HUDEP-2 (cell line): Measurements from ENCODE around the gene POLR2B.
"Not testable (repeated sequence)": the region's sequence is repeated elsewhere in the genome, so short reads cannot be mapped to it uniquely, and the experiment has no call there.

Experiments
- DNase-seq, 76 experiments: peaks; one replicate each; lab custom pipeline; 2025; ENCODE audit not compliant: unreplicated experiment in 76 of 76; lab: John Stamatoyannopoulos, UW

The POLR2B gene

DNA sequence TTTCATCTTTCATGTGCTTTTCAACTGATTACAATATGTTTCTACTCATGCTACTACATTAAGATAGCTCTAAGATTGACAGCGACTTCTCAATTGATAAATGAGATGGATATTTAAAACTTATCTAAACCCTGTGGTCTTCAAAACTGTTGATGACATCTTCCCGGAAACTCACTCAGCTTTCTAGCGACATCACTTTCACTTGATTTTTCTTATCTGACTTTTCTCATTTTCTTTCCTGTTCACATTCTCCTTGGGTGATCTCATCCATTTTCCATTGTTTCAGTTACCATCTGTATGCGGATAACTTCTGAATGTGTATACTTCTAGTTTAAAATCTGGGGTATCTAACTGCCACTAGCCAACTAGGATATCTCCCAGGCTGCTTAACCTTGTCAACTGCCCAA is 3.1 kb downstream of the POLR2B start:
- peak in 11 of 76 experiments; percentile 2 to 32 (median 16) for DNase-seq

DNA sequence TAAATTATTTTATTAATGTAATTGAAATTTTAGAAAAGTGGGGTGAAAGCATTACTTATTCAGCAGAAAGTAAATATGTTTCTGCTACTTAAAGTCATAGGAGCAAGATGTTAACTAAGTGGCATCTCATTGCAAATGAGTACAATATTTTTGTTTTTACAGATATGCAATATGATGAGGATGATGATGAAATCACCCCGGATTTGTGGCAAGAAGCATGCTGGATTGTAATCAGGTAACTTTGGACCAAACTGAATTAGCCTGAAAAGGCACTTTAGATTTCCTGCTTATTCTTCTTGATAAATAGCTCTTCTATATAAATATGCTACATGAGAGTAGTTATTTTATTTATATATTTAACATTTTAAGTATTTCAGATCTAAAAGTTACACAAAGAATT is 7.5 kb downstream of the POLR2B start:
- DNase-seq: no peak

DNA sequence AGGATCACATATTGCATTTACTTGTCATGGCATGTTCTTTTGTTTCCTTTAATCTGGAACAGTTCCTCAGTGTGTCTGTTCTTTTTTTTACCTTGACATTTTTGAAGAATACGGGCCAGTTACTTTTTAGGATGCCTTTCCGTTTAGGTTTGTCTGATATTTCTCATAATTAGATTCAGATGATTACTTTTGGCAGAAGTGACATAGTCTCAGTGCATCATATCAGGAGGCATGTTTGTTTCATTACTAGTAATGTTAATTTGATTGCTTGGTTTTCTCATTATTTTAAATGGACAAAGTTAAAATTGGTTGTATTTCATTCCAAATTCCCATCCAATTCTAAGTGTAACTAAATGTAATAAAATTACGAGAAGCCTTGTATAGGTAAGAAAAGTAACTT is 8.3 kb downstream of the POLR2B start:
- no peak for DNase-seq

DNA sequence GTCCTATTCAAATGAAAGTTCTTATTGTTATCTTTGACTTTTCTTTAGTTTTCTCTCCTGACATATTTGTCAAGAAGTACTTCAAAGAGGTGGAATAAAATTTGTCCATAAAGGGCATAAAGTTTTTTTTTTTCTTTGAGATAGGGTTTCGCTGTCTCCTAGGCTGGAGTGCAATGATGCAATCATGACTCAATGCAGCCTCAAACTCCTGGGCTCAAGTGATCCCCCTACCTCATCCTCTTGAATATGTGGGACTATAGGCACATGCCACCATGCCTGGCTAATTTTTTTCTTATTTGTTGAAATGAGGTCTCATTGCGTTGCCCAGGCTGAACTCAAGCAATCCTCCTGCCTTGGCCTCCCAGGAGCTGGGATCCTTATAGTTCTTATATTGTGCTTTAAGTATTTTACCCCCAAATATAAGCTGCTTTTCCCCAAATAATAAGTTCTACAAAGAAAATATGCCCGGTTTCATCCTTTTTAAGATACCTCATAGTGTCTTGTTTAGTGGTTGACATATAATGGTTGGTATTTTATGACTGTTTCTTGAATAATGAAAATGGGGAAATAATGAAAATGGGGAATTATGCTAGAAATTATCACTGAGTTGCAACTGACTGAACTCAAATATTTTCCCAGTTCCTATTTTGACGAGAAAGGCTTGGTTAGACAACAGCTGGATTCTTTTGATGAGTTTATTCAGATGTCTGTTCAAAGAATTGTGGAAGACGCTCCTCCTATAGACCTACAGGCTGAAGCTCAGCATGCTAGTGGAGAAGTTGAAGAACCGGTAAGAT is 11.6 kb downstream of the POLR2B start:
- no peak for DNase-seq

DNA sequence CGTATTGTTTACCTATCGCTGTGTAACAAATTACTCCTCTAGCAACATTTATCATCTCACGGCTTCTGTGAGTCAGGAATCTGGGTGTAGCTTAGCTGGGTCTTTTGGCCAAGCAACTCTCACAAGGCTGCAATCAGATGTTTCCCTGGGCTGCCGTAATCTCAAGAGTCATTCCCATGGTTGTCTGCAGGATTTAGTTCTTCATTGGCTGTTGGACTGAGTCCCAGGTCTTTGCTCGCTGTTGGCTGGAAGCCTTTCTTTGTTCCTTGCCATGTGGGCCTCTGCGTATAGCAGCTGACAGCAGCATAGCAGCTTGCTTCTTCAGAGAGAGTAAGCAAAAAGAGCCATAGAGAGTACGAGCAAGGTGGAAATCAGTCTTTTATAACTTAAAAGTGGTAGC is 16.8 kb downstream of the POLR2B start:
- DNase-seq: peak in 1 of 76 experiments; percentile 1

DNA sequence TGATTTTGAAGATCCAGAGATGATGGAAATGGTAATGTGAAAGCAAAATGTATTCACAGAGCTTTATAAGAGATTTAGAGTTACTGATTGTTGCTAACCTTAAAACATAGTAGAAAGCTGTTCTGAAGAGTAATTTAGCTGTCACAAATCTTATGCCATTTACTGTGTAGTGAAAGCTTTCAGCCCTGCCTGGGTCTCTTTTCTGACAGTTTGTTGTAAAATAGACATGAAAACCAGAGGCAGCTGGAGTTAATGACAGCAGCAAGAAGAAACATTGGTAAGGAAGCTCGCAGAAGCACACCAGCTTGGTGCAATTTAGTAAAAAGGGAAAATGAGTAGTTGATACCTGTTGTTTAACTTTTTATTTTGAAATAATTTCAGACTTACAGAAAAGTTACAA is 21.1 kb downstream of the POLR2B start:
- no peak for DNase-seq

DNA sequence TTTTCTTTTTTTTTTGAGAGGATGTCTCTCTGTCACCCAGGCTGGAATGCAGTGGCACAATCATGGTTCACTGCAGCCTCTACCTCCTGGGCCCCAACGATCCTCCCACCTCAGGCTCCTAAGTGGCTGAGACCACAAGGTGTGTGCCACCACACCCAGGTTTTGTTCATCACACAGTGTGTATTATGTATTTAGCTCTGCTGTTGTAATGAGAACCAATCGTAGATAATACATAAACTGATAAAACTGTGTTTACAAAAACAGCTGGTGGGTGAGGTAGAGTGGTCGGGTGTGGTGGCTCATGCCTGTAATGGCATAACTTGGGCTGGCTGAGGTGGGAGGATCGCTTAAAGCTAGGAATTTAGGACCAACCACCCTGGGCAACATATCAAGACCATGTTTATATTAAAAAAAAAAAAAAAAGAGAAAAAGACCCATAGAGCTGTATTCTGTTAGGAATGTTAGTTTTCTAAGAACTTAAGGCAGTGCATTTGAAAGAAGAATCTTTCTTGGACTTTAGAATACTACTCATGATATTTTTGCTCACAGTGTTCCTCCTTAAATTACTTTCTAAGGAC is 34.9 kb downstream of the POLR2B start:
- peak in 1 of 76 experiments; percentile 2 for DNase-seq

DNA sequence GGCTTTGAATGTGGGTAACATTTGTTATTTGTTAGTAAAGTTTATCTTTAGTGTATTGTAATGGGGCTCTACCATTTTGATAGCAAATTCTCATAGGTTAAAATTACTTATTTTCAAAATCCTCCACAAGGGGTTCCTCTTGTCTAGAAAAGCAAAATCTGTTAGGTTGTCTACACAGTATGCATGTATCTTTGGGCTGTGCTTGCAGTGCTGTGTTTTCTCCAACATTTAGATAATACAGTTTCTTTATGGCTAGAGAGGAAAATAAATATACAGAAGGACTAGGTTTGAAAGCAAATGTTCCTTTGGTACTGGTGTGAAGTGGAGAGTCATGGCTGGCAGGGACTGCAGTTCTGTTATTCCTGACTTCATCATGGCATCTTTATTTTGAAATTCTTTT is 40.3 kb downstream of the POLR2B start:
- no peak for DNase-seq

DNA sequence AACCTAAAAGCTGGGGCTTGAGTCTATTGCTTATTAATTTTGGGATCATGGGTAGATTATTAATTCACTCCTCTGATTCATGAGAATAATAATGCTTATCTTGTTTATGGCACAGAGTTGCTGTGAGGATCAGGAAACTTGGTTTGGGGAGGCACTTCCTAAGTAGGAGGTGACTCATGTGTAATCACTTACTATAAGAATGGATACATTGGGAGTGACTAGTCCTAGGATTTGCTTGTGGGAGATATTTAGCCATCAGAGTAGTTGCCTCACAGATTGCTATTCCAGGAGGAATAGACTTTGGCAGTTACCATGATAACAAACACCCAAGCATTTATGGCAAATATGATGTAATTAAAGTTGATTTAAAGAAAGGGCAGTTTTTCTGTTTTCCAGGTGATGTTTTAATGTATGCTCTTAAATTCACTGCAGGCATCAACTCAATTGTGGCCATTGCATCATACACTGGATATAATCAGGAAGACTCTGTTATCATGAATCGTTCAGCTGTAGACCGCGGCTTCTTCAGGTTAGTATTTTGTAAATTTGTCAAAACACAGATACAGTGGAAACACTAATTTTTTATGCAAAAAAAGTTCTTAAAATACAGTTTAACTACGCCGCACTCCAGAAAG is 41.9 kb downstream of the POLR2B start:
- no peak for DNase-seq

DNA sequence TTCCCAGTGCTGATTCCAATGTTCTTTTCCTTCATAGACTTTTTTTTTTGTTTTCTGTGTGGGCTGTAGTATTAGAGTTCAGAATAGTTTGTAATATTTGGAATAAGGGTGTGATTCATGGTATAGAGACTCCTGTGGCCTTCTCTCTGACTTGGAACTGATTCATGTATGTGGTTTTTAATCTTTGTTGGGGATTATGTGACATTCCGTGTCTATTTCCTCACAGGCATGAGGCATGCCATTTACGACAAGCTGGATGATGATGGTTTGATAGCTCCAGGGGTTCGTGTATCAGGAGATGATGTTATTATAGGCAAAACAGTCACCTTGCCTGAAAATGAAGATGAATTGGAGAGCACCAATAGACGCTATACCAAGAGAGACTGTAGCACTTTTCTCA is 44.4 kb downstream of the POLR2B start:
- no peak for DNase-seq

DNA sequence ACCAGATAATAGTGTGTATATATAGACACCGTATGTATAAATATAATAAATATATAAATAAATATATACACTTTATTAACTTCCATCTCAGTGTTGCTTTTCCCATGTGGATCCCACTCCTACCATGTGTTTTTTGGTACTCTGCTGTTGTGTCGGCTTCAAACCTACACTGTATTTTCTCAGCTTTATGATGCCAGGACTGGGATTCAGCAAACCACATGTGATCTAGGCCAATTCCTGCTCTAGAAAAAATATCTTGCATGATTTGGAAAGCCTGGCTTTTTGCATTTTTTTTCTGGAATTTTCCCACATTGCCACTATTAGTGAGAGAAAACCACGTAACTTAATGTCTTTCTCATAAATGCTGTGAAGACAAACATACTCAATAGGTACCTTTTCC is 55.8 kb downstream of the POLR2B start:
- DNase-seq: no peak

DNA sequence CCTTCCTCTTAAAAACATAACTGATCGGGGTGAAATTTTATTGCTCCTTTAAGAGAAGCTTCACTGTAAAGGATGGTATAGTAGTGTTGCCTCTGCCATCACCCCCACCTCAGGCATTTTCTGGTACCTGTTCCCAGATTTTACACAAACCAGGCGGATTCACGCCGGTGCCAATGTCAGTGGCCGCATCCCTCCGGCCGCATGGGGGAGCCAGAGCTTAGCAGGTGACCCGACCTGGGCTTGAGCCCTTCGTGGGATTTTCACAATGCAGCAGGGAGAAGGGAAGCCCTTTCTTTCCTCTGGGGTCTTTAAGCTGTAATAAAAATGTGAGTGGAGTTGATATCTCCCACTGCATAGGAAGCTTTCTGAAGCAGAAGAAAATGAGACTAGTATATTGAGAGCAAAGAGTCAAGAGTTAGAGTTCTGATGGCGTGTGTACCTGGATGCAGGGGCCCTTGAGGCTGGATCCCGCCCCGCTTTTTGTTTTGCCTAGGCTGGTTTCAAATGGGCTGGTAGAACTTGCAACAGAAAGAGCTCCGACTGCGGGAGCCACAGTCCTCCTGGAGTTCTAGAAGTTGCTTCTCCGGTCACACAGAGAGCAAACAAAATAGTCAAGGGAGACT is 59.4 kb downstream of the POLR2B start:
- DNase-seq: peak in 47 of 76 experiments; percentile 0 to 61 (median 23)

DNA sequence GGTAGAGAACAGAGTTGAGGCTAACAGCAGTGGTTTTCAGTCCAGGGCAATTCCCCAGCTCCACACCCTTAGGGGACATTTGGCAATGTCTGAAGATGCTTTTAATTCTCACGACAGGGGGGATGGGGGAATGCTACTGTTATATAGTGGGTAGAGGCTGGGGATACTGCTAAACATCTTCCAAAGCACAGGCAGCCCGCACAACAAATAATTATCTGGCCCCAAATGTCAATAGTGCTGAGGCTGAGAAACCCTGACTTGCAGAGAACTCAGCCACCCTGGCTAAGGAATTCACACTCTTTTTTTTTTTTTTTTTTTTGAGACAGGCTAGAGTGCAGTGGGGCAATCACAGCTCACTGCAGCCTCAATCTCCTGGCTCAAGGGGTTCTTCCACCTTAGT is 60.6 kb downstream of the POLR2B start:
- DNase-seq: no peak

DNA sequence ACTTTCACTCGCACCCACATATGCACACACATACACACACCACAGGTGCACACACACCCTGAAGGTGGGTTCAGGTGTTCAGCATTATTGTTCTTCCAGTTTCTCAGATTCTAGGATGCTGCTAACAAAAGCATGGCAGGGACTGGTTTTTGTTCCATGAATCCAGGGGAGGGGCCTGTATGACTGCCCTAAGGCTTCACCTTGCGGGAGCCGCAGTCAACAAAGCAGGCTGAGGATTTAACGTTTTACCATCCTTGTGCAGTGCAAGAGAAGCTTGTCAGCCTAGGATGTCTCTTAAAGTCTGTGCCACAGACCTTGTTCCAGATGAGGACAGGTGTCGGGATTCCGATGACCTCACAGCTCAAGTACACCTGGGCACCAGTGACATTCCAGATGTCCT is 61.8 kb downstream of the POLR2B start:
- DNase-seq: no peak

DNA sequence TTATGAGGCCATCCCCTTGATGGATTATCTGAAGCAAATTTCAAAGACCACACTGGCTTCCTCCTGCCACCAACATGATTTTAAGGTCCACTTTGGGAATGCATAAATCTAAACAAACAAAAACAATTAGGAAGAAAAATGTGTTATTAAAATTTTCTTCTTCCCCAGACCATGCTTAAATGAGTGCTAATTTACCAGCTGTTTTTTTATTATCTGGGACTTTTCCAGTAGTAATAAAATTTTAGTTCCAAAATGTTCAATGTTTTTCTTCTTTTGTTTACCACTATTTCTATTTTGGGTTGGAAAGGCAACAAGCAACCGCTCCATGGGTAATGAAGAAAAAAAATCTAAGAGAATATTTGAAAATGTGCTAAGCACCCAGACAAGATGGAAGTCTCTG is 62.3 kb downstream of the POLR2B start:
- no peak for DNase-seq

DNA sequence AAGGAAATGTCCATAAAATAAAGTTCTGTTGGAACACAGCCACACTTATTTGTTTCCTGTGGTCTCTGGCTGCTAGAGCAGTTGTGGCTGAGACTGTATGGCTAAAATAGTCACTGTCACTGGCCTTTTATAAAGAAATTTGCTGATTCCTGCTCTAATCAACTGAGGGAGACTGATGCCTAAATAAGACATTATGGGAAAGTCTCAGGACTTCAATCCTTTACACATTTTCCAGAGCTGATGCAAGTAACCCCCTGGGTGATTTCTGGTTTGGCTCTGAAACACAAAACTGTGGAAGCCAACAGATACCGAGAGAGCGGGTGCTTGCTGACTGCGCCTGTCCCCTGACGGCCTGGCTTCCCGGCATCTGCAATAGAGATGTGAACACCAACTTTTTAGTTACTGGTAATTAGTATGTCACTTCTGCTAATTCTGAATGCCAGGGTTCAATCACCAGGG is 64.0 kb downstream of the POLR2B start:
- DNase-seq: no peak

DNA sequence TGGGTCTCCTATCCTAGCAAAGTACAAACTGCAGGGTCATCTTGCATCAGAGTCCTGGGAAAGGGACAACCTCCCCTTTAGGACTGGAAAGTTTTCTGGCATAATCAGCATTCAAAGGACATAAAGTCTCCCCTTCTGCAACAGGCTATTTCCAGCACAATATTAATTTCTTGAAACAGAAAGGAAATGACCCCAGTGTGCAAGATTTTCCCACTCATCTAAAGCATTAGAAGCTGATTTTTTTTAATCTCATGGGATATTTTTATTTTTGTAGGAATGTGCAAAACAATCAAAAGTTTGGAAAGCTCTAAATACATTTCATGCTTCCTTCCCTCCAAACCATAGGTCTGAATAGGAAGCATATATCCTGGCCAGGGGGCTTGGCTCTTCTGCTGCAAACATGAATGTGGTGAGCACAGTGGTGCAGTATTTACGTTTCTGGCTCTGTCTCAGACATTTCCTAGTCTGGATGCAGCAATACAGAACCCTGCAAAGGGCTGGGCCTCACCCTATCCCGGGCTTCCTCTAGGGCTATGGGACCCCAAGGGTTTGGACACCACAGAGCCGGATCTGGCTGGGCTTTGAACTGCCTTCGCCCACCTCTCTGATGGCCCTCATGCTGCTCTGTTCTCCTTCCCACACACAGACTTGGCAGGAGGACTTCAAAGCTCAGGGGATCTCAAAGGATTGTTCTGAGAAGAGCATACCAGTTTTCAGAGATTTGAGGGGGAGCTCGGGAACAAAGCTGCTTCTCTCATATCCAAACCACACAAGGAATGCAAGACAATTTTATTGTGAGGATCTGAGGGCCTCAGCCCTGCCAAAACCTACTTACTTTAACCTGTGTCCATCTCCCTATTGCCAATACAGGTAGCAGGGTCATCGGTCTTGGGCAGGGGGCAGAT is 64.9 kb downstream of the POLR2B start:
- DNase-seq: no peak

DNA sequence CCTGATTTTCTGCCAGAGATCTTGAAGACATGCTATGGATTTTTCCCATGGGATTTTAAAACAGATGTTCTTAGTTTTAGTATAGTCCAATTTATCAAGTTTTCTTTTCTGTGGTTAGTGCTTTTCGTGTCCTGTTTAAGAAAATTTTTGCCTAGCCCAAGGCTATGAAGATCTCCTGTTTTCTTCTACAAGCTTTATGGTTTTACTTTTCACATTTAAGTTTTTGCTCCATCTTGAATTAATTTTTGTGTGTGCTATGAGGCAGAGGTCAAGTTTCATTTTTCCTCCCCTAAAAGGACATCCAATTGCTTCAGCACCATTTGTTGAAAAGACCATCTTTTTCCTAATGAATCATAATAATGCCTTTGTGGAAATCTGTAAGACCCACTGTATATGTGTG is 65.6 kb downstream of the POLR2B start:
- no peak for DNase-seq

DNA sequence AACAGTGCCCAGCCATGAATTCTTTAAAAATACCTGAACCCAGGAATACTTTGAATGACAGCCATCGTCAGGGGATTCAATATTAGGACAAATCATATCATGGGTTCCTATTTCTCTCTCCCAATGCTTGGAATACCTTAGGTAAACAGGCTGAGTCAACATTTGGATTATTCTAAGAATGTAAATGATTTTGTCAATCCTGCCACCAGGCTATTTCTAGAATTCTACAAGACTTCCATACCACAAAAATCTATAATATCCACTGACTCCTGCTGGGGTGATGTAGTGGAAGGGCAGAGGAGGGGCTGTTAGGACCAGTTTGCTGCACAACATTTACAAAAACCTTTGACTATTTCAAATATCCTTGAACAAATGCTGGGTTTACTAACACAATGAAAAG is 66.3 kb downstream of the POLR2B start:
- DNase-seq: no peak

DNA sequence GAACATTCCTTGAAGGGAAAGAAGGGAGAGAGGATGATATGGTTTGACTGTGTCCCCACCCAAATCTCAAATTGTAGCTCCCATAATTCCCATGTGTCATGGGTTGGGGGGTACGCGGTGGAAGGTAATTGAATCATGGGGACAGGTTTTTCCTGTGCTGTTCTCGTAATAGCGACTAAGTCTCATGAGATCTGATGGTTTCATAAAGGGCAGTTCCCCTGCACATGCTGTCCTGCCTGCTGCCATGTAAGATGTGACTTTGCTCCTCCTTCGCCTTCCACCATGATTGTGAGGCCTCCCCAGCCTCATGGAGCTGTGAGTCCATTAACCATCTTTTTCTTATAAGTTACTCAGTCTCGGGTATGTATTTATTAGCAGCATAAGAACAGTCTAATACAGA is 68.3 kb downstream of the POLR2B start:
- DNase-seq: not testable (repeated sequence)
